OCI-LY7 (cell line): ENCODE data around the gene C10orf71.

Experiments used
- EZH2phosphoT487 ChIP-seq: fragments of 200-600 bp; sonication (generic); IDR thresholded peaks from 2 replicates; pipeline ENCODE4 v1.6.1; 2018; ENCODE audit warnings: low read depth, borderline replicate concordance, mild to moderate bottlenecking, mixed run types, antibody characterized with exemption, low read length, moderate library complexity, mixed read lengths
- TF ChIP-seq, protein P1 (sequence below): fragments of 200-600 bp; sonication (generic); conservative IDR thresholded peaks from 2 replicates; pipeline ENCODE4 v1.5.1; 2014; ENCODE audit warnings: mild to moderate bottlenecking, antibody characterized with exemption, low read length, moderate library complexity, mixed read lengths

DNA sequence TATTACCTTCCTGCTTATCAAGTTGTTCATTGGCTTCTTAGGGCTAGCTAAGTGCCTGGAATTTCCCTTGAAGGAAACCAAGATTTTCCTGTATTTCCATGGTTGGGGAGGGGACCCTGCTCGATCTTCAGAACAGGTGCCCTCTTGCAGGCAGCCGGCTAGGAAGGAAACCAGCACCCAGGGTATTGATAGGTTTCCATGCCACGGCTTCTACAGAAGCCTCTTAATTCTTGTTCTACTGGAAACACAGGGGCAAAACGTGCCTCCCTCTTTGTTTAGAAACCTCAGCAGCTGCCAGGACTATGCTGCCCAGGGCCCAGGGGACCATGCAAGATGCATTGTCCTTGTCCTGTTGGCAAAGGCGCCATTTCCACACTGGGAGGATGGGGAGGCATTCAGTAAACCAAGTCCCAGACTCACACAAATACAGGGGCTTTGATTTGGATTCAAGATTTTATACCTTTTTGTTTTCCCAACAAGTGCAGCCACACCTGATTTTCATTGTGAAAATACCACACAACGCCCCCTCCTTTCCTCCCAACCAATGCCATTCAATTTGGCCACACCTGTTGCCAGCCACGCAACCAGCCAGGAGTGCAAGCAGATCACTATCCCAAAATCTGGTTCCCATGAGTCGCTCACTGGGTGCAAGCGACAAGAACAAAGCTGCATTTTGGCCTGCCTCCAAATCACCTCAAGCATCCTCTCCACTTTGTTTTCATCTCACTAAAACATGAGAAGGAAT is 29.6 kb downstream of the C10orf71 start:
- TF ChIP-seq, protein P1, sequence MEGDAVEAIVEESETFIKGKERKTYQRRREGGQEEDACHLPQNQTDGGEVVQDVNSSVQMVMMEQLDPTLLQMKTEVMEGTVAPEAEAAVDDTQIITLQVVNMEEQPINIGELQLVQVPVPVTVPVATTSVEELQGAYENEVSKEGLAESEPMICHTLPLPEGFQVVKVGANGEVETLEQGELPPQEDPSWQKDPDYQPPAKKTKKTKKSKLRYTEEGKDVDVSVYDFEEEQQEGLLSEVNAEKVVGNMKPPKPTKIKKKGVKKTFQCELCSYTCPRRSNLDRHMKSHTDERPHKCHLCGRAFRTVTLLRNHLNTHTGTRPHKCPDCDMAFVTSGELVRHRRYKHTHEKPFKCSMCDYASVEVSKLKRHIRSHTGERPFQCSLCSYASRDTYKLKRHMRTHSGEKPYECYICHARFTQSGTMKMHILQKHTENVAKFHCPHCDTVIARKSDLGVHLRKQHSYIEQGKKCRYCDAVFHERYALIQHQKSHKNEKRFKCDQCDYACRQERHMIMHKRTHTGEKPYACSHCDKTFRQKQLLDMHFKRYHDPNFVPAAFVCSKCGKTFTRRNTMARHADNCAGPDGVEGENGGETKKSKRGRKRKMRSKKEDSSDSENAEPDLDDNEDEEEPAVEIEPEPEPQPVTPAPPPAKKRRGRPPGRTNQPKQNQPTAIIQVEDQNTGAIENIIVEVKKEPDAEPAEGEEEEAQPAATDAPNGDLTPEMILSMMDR, result no peak
- no peak for TF ChIP-seq EZH2phosphoT487
